ENCODE measurements around the gene SACM1L.
"Not testable (repeated sequence)": the region's sequence is repeated elsewhere in the genome, so short reads cannot be mapped to it uniquely, and the experiment has no call there.

SACM1L gene

DNA sequence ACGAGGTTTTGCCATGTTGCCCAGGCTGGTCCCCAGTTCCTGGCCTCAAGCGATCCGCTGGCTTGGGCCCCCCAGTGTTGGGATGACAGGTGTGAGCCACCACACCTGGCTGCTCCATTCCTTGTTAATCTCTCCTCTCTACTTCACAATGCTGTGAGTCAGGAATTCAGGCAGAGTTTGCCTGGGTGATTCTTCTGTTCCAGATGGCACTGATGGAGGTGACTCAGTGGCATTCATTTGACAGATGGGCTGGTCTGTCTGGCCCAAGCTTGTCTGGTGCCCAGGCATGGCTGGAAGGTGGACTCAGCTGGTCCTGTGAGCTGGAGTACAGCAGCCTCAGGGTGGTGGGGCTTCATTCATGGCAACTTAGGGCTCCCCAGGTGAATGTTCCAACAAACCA lies 63.9 kb downstream of the SACM1L start:
- no peak for DNase-seq (ENCODE audit: insufficient read length, low spot score)
- TF ChIP-seq, protein P1, sequence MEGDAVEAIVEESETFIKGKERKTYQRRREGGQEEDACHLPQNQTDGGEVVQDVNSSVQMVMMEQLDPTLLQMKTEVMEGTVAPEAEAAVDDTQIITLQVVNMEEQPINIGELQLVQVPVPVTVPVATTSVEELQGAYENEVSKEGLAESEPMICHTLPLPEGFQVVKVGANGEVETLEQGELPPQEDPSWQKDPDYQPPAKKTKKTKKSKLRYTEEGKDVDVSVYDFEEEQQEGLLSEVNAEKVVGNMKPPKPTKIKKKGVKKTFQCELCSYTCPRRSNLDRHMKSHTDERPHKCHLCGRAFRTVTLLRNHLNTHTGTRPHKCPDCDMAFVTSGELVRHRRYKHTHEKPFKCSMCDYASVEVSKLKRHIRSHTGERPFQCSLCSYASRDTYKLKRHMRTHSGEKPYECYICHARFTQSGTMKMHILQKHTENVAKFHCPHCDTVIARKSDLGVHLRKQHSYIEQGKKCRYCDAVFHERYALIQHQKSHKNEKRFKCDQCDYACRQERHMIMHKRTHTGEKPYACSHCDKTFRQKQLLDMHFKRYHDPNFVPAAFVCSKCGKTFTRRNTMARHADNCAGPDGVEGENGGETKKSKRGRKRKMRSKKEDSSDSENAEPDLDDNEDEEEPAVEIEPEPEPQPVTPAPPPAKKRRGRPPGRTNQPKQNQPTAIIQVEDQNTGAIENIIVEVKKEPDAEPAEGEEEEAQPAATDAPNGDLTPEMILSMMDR (IDR thresholded peaks at IDR 0.05; ENCODE audit: insufficient read depth, missing control alignments) = no peak
- no peak for FAIRE-seq

DNA sequence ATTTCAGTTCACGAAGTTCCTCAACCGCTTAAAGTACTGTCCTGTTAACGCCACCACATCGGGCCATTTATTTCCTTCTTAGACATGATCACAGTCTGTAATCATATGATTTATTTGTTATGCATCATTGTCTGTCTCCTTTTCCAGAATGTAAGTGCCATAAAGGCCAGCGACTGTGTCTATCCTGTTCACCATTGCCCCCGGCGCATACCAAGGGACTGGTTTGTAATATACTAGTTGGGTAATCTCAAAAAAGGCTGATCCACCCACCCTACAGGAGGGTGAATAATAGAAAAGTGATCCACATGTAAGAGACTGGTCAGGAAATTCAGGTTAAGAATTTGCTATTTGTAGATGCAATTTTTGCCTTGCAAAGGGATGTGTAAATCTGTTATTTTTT lies 65.3 kb downstream of the SACM1L start:
- no peak for FAIRE-seq
- no peak for DNase-seq (ENCODE audit: insufficient read length, low spot score)
- TF ChIP-seq, protein P1 (IDR thresholded peaks at IDR 0.05; ENCODE audit: insufficient read depth, missing control alignments) = no peak

DNA sequence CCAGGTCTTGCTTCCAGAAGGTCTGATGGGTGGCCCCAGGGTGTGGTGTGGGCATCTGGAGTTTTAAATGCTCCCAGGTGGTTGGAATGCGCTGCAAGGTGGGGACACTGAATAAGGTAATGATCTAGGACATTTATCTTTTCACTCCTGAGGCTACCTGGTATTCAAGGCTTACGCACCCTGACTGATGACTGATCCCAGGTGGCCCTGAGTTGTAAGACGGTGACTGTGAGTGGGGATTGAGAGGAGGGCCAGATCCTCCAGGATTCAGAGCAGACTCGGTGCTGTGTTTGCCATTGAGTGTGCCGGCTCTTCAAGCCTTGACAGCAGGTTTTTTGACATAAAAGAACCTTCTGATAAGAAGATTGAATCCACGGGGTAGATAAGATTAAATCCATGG lies 66.9 kb downstream of the SACM1L start:
- TF ChIP-seq, protein P1 (IDR thresholded peaks at IDR 0.05; ENCODE audit: insufficient read depth, missing control alignments) = no peak
- no peak for FAIRE-seq
- no peak for DNase-seq (ENCODE audit: insufficient read length, low spot score)

DNA sequence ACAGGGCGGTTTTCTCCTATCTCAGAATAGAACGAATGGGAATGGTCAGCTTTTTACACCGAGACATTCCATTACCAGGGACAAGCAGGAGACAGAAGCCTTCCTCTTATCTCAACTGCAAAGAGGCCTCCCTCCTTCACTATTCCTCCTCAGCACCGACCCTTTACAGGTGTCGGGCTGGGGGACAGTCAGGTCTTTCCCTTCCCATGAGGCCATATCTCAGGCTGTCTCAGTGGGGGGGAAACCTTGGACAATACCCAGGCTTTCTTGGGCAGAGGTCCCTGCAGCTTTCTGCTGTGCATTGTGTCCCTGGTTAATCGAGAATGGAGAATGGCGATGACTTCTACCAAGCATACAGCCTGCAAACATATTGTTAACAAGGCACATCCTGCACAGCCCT lies 67.9 kb downstream of the SACM1L start:
- not testable (repeated sequence) for DNase-seq (ENCODE audit: insufficient read length, low spot score); FAIRE-seq

DNA sequence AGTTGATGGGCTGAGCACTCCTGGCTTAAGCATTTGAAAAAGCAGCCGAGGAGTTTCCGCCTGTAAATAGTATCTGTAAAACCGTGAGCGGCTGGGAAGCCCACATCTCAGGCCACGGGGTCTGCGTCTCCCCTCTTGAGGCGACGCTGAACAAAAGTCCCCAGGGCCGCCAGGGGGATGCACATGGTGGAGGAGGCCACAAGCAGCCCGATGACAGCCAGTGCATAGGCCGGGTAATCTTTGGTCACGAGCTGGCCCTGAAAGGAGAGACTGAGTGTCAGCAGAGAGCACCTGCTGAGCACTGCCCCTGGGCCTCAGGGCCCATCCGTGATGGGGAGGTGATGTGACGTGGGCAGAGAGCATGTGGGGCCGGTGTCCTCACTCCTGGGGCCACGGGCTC lies 69.7 kb downstream of the SACM1L start:
- TF ChIP-seq, protein P1 (IDR thresholded peaks at IDR 0.05; ENCODE audit: insufficient read depth, missing control alignments) = no peak
- no peak for FAIRE-seq
- no peak for DNase-seq (ENCODE audit: insufficient read length, low spot score)

DNA sequence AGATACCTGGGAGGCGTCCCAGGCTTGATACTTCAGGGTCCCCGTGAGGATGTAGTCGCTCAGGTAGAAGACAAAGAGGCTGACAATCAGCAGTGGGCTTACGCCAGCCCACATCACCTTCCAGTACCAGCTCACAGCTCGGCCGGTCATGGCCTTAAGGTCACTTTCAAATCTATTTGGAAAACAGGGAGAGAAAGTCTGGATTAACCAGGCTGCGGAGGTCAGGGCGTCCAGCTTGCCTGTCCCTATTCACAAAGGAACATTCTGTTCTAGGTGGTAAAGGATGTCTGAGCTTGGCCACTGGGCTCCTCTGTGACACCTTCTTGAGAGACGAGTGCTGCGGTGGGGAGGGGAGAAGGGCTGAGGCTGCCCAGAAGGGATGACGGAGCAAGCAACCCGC lies 70.7 kb downstream of the SACM1L start:
- TF ChIP-seq, protein P1 (IDR thresholded peaks at IDR 0.05; ENCODE audit: insufficient read depth, missing control alignments) = no peak
- DNase-seq (ENCODE audit: insufficient read length, low spot score) = no peak
- no peak for FAIRE-seq

DNA sequence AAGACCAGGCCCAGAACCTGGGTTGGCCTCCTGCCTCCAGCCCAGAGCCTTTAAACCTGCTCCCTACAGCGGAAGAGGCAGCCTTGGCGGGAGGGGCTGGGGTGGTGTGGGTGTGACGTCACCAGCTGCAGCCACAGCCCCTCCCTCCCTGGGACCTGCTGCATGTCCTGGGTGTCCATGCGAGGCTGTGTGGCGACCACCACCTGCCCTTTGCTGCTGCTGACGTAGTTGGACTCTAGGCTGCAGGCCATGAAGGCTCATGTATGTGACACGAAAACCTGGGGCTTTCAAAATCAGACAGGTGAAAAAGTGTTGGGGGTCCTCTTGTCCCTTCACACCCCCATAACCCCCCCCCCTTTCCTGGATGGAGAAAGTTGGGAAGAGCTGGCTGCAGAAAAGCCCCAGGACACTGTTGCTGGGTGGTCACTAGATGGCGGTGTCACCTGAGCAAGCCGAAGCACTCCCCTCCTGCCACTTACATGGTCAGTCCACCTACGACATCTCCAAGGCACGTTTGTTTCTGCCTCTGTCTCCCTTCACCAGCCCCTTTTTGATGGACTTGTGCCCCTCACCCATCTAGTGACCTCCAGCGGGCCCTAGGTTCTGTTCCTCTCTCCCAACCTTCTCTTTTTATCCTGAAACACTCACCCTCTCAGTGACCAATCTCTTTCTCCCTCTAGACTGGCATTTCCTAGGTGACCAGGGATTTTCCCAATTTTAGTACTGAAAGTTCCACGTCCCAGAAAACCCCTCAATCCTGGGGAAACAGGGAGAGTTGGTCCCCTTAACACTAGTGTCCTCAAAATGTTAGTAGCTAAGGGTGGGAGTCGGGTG lies 71.9 kb downstream of the SACM1L start:
- no peak for FAIRE-seq
- DNase-seq (ENCODE audit: insufficient read length, low spot score) = peak; percentile 82
- TF ChIP-seq, protein P1 (IDR thresholded peaks at IDR 0.05; ENCODE audit: insufficient read depth, missing control alignments) = peak; percentile 82
